HCT116 (cell line): ENCODE results near the gene SLC35A4. TPM values are rescaled to one million over a fixed set of nuclear protein-coding genes. Genes with fewer than 3 reads are reported as not detected.

ENCODE experiments used
- ATAC-seq: fragments of 200-7000 bp; cut with Tn5 transposase; 2 replicates; pipeline ENCODE4 v1.9.1; 2020; ENCODE audit warnings: mild to moderate bottlenecking, moderate library complexity
- BruUV-seq: library from RNA; stranded (reverse); fragments of 400-500 nt; replicated peaks from 2 replicates; lab custom pipeline; 2021; lab: Mats Ljungman, UMichigan
- CTCF ChIA-PET: fragments of 300-600 bp; sonication (Branson Sonifier 250); formaldehyde crosslinking; loops from one replicate; lab custom pipeline; 2021; ENCODE audit warnings: antibody characterized with exemption; lab: Charles Lee
- POLR2A ChIA-PET: fragments of 300-600, 350-600 bp; sonication (Branson Sonifier 250); formaldehyde crosslinking; loops from one replicate; lab custom pipeline; 2021; ENCODE audit warnings: antibody characterized with exemption; lab: Charles Lee
- RAD21 ChIA-PET, 2 experiments: fragments of 300-600 bp; sonication (Branson Sonifier 250); formaldehyde crosslinking; loops; one replicate each; lab custom pipeline; 2023; ENCODE audit warnings: low total read pairs in 2 of 2; ENCODE audit not compliant: uncharacterized antibody in 2 of 2, unreplicated experiment in 2 of 2, low non-redundant PET in 1 of 2; lab: Charles Lee
- DNase-seq: peaks from one replicate; pipeline ENCODE4 v3.0.0-alpha.2; 2010; ENCODE audit warnings: low read depth, low spot score
- H2AFZ ChIP-seq: fragments of 200-600 bp; shearing (Covaris generic), sonication (generic); 2 replicates; pipeline ENCODE4 v1.6.1; 2017; ENCODE audit warnings: low read depth, mixed run types, mixed read lengths, antibody characterized with exemption, low read length; ENCODE audit not compliant: poor library complexity, severe bottlenecking
- H3K27ac ChIP-seq: 2 replicates; pipeline ENCODE4 v1.5.1; 2012; ENCODE audit warnings: low read depth, low read length
- H3K27me3 ChIP-seq: fragments of 200-600 bp; sonication (generic); 2 replicates; pipeline ENCODE4 v1.6.1; 2016; ENCODE audit warnings: mixed run types, low read length, mixed read lengths; ENCODE audit not compliant: insufficient read depth
- H3K36me3 ChIP-seq, 2 experiments: fragments of 200-500 bp in 1 of 2; fragments of 200-600 bp in 1 of 2; sonication (Bioruptor generic) in 1 of 2; sonication (generic) in 1 of 2; 2 replicates each; pipeline versions ENCODE4 v1.5.1 to v1.6.1; 2014 to 2016; ENCODE audit warnings: low read length in 2 of 2, inconsistent platforms in 1 of 2, mixed read lengths in 1 of 2, mixed run types in 1 of 2; ENCODE audit not compliant: insufficient read depth in 2 of 2, control insufficient read depth in 1 of 2
- H3K4me1 ChIP-seq, 2 experiments: fragments of 200-600 bp in 1 of 2; sonication (generic) in 1 of 2; 2 replicates each; pipeline versions ENCODE4 v1.5.1 to v1.6.1; 2012 to 2017; ENCODE audit warnings: low read length in 2 of 2, inconsistent platforms in 1 of 2, mild to moderate bottlenecking in 1 of 2, mixed read lengths in 1 of 2, mixed run types in 1 of 2, moderate library complexity in 1 of 2; ENCODE audit not compliant: insufficient read depth in 2 of 2, control insufficient read depth in 1 of 2
- H3K4me2 ChIP-seq: fragments of 200-600 bp; sonication (generic); 2 replicates; pipeline ENCODE4 v1.6.1; 2017; ENCODE audit warnings: mixed run types, low read length, mixed read lengths
- H3K4me3 ChIP-seq, 2 experiments: fragments of 200-600 bp in 1 of 2; sonication (generic) in 1 of 2; replicated peaks in 1 of 2; 2 replicates each; pipeline ENCODE4 v1.5.1; 2011 to 2016; ENCODE audit warnings: low read length in 2 of 2, control low read depth in 1 of 2, low read depth in 1 of 2, mild to moderate bottlenecking in 1 of 2, mixed read lengths in 1 of 2, mixed run types in 1 of 2
- H3K79me2 ChIP-seq: fragments of 200-600 bp; sonication (generic); 2 replicates; pipeline ENCODE4 v1.6.1; 2017; ENCODE audit warnings: mild to moderate bottlenecking, mixed run types, low read length, moderate library complexity, mixed read lengths; ENCODE audit not compliant: insufficient read depth
- H3K9ac ChIP-seq: fragments of 200-600 bp; sonication (generic); 2 replicates; pipeline ENCODE4 v1.6.1; 2016; ENCODE audit warnings: low read length, mixed read lengths
- H3K9me2 ChIP-seq: fragments of 200-600 bp; sonication (generic), shearing (Covaris generic); 2 replicates; pipeline ENCODE4 v1.6.1; 2017; ENCODE audit warnings: mixed run types, mild to moderate bottlenecking, moderate library complexity; ENCODE audit not compliant: insufficient read depth
- H3K9me3 ChIP-seq, 2 experiments: fragments of 200-500 bp in 1 of 2; fragments of 200-600 bp in 1 of 2; sonication (Bioruptor generic) in 1 of 2; sonication (generic) in 1 of 2; 2 replicates each; pipeline ENCODE4 v1.6.1; 2014 to 2017; ENCODE audit warnings: low read length in 2 of 2, mixed read lengths in 2 of 2, inconsistent platforms in 1 of 2, low read depth in 1 of 2, mild to moderate bottlenecking in 1 of 2, mixed run types in 1 of 2, moderate library complexity in 1 of 2; ENCODE audit not compliant: control insufficient read depth in 1 of 2, insufficient read depth in 1 of 2
- H4K20me1 ChIP-seq: fragments of 200-600 bp; sonication (generic), shearing (Covaris generic); 2 replicates; pipeline ENCODE4 v1.6.1; 2017; ENCODE audit warnings: mixed run types, mild to moderate bottlenecking, moderate library complexity; ENCODE audit not compliant: insufficient read depth
- CEBPB ChIP-seq: IDR thresholded peaks from 2 replicates; pipeline ENCODE4 v1.6.1; 2012; ENCODE audit warnings: low read depth
- POLR2AphosphoS5 ChIP-seq: IDR thresholded peaks from 2 replicates; pipeline ENCODE4 v1.6.1; 2011; ENCODE audit warnings: mild to moderate bottlenecking, low read depth, low read length, moderate library complexity
- TCF7L2 ChIP-seq: IDR thresholded peaks from 2 replicates; pipeline ENCODE4 v1.7.0; 2011; ENCODE audit warnings: borderline replicate concordance, inconsistent platforms; ENCODE audit not compliant: insufficient read depth, insufficient read length; ENCODE audit errors: extremely low read depth
- intact Hi-C: fragments of 100-400 bp; cut with micrococcal nuclease; formaldehyde crosslinking; loops from 2 replicates; pipeline ENCODE4 v1.10.0; 2022
- total RNA-seq: library from RNA; stranded (reverse); gene quantifications from one replicate; pipeline ENCODE4 v1.2.1, GENCODE V29; 2021; ENCODE audit not compliant: unreplicated experiment

Gene SLC35A4
- total RNA-seq, 1 experiment from 2014 or later, result 37.5 TPM

- ATAC-seq, result no peak
- intact Hi-C loops, result no loop called here
Observed at GRCh38 chr5:140605879-140606278, 41.3 kb downstream of the SLC35A4 start.

GRCh38 chr5:140607031-140607430 lies 42.4 kb downstream of the SLC35A4 start:
- ChIA-PET CTCF (no interaction called here), RAD21 (no interaction called here), POLR2A (interaction anchor here (0.6 kb wide), 1 partner anchor 40 kb away, joined by 3 read pairs; the partner anchor contains the start of genes IK and NDUFA2)
- intact Hi-C loops, result no loop called here
- Histone ChIP-seq H2AFZ (no peak overlapping the region), H3K27ac (no peak overlapping the region), H3K36me3 (no peaks in the 10 kb centered on the region), H3K9me2 (no peaks in the 10 kb centered on the region), H4K20me1 (no peaks in the 10 kb centered on the region), H3K4me3 (no peak overlapping the region), H3K79me2 (no peaks in the 10 kb centered on the region), H3K9ac (no peak overlapping the region), H3K9me3 (no peaks in the 10 kb centered on the region), H3K4me2 (no peak overlapping the region), H3K4me1 (no peaks in the 10 kb centered on the region), H3K27me3 (no peaks in the 10 kb centered on the region)
- DNase-seq (no peak), ATAC-seq (no peak)
- BruUV-seq, result no TSS peak
- TF ChIP-seq POLR2AphosphoS5 (no peak), TCF7L2 (no peak), CEBPB (peak; percentile 41; the same call in 1 of the 2 replicates)

More at GRCh38 chr5:140605879-140606278, 41.3 kb downstream of the SLC35A4 start:
- Histone ChIP-seq H3K4me1 (no peaks in the 10 kb centered on the region), H3K9me3 (no peaks in the 10 kb centered on the region), H3K36me3 (no peaks in the 10 kb centered on the region), H3K4me3 (no peak overlapping the region), H4K20me1 (no peaks in the 10 kb centered on the region), H3K27ac (no peak overlapping the region), H3K4me2 (no peak overlapping the region), H3K9me2 (no peaks in the 10 kb centered on the region), H3K79me2 (no peaks in the 10 kb centered on the region), H3K9ac (no peak overlapping the region), H2AFZ (no peak overlapping the region), H3K27me3 (no peaks in the 10 kb centered on the region)
- no peak for DNase-seq
- no TSS peak for BruUV-seq
- POLR2A ChIA-PET, result no interaction called here
- CTCF ChIA-PET, result no interaction called here
- RAD21 ChIA-PET, result no interaction called here
- TF ChIP-seq TCF7L2, result no peak
